Smooth muscle cell (in vitro differentiated cells): ENCODE results near the gene AKR1B1. TPM values are rescaled to one million over a fixed set of nuclear protein-coding genes. Genes with fewer than 3 reads are reported as not detected.

Source experiments
- DNase-seq: peaks from one replicate; lab custom pipeline; 2025; ENCODE audit not compliant: unreplicated experiment; lab: John Stamatoyannopoulos, UW
- H2AFZ ChIP-seq: fragments of 200-600 bp; sonication (generic); 2 replicates; pipeline ENCODE4 v1.6.0; 2016; ENCODE audit warnings: antibody characterized with exemption, low read depth, mild to moderate bottlenecking
- H3F3A ChIP-seq: fragments of 200-600 bp; sonication (generic); 2 replicates; pipeline ENCODE4 v1.6.0; 2017; ENCODE audit warnings: antibody characterized with exemption, low read depth
- H3K27ac ChIP-seq: fragments of 200-600 bp; sonication (generic); 2 replicates; pipeline ENCODE4 v1.5.1; 2016; ENCODE audit warnings: low read depth, mild to moderate bottlenecking
- H3K27me3 ChIP-seq: fragments of 200-600 bp; sonication (generic); 2 replicates; pipeline ENCODE4 v1.6.1; 2016; ENCODE audit warnings: low read depth, mild to moderate bottlenecking
- H3K36me3 ChIP-seq: fragments of 200-600 bp; sonication (generic); 2 replicates; pipeline ENCODE4 v1.5.1; 2016; ENCODE audit warnings: low read depth
- H3K4me1 ChIP-seq: fragments of 200-600 bp; sonication (generic); 2 replicates; pipeline ENCODE4 v1.5.1; 2016; ENCODE audit warnings: low read depth
- H3K4me2 ChIP-seq: fragments of 200-600 bp; sonication (generic); 2 replicates; pipeline ENCODE4 v1.6.0; 2016; ENCODE audit warnings: mild to moderate bottlenecking
- H3K4me3 ChIP-seq: fragments of 200-600 bp; sonication (generic); 2 replicates; pipeline ENCODE4 v1.5.1; 2016; ENCODE audit warnings: mild to moderate bottlenecking
- H3K79me2 ChIP-seq: fragments of 200-600 bp; sonication (generic); 2 replicates; pipeline ENCODE4 v1.6.0; 2016; ENCODE audit warnings: low read depth, mild to moderate bottlenecking
- H3K9ac ChIP-seq: fragments of 200-600 bp; sonication (generic); 2 replicates; pipeline ENCODE4 v1.6.0; 2016; ENCODE audit warnings: low read depth
- H3K9me3 ChIP-seq: fragments of 200-600 bp; sonication (generic); replicated peaks from 2 replicates; pipeline ENCODE4 v1.5.1; 2016; ENCODE audit warnings: low read depth
- H4K20me1 ChIP-seq: fragments of 200-600 bp; sonication (generic); 2 replicates; pipeline ENCODE4 v1.6.0; 2016; ENCODE audit warnings: low read depth
- CTCF ChIP-seq: fragments of 200-600 bp; sonication (generic); IDR thresholded peaks from 2 replicates; pipeline ENCODE4 v1.5.1; 2017; ENCODE audit warnings: borderline replicate concordance, mild to moderate bottlenecking, antibody characterized with exemption; ENCODE audit not compliant: insufficient read depth, poor library complexity, severe bottlenecking
- WGBS: methylation state at CpG from one replicate; pipeline ENCODE4 v1.1.7; 2016; ENCODE audit warnings: low lambda C conversion rate; 5-methylcytosine and 5-hydroxymethylcytosine counted together
- polyA plus RNA-seq: library from polyadenylated mRNA; unstranded; fragments of >200 nt; fragmentation: Nextera tagmentation; extraction: Ambion mirVana; gene quantifications from 2 replicates; pipeline ENCODE4 v1.2.1, GENCODE V29; 2016
- total RNA-seq: library from RNA; depleted of rRNA; stranded (reverse); fragments of >200 nt; gene quantifications from 2 replicates; pipeline ENCODE4 v1.2.3, GENCODE V29; 2014

AKR1B1 gene
- total and polyA plus RNA-seq, 2 experiments from 2014 or later, result 75.7 to 122 TPM

GRCh38 chr7:134394056-134394455 is 64.8 kb downstream of the AKR1B1 start:
- no peak for DNase-seq
- no peaks in the 10 kb centered on the region for H3K79me2 ChIP-seq
- no peaks in the 10 kb centered on the region for H3K36me3 ChIP-seq
- no peak overlapping the region for H3K4me3 ChIP-seq
- no peak overlapping the region for H2AFZ ChIP-seq
- H3K27me3 ChIP-seq, result no peaks in the 10 kb centered on the region
- H3K4me1 ChIP-seq, result no peaks in the 10 kb centered on the region
- WGBS, result 71% methylated on average over 5 of the region's 5 CpGs
- H3K4me2 ChIP-seq, result no peak overlapping the region
- TF ChIP-seq CTCF, result no peak
- H3F3A ChIP-seq, result no peaks in the 10 kb centered on the region
- H3K9ac ChIP-seq, result no peak overlapping the region
- no peaks in the 10 kb centered on the region for H3K9me3 ChIP-seq
- H3K27ac ChIP-seq, result no peak overlapping the region
- H4K20me1 ChIP-seq, result no peaks in the 10 kb centered on the region

Other genes starting within 250 kb of the AKR1B1 start
- gene SLC35B4, start 142.2 kb downstream of the AKR1B1 start, total RNA-seq, result 14.5 and 21.3 TPM in 2 replicates
- gene SLC35B4, start 142.2 kb downstream of the AKR1B1 start, polyA plus RNA-seq, result 19.8 and 26.7 TPM in 2 replicates
- 0.54 TPM in 1 of 2 replicates, not detected in the other for gene AKR1B10, start 68.5 kb upstream of the AKR1B1 start, total RNA-seq
- 0.93 TPM in 1 of 2 replicates, not detected in the other for gene AKR1B10, start 68.5 kb upstream of the AKR1B1 start, polyA plus RNA-seq
- 0.40 and 0.81 TPM in 2 replicates for gene AKR1B15, start 90.0 kb upstream of the AKR1B1 start, total RNA-seq
- gene AKR1B15, start 90.0 kb upstream of the AKR1B1 start, polyA plus RNA-seq, result 0.43 and 0.51 TPM in 2 replicates
- gene BPGM, start 187.8 kb upstream of the AKR1B1 start, total RNA-seq, result 65.1 and 73.2 TPM in 2 replicates
- 53.8 and 76.9 TPM in 2 replicates for gene BPGM, start 187.8 kb upstream of the AKR1B1 start, polyA plus RNA-seq